Karpas-422 (cell line): Measurements from ENCODE around the gene SNX30. TPM values are rescaled to one million over a fixed set of nuclear protein-coding genes. Genes with fewer than 3 reads are reported as not detected.

ENCODE experiments used
- DNase-seq: peaks from one replicate; pipeline ENCODE4 v3.0.0-alpha.2; 2015
- H2AFZ ChIP-seq: fragments of 200-600 bp; sonication (generic); 2 replicates; pipeline ENCODE4 v1.6.1; 2014; ENCODE audit warnings: antibody characterized with exemption, low read length, mixed read lengths
- H3K27ac ChIP-seq: fragments of 200-600 bp; sonication (generic); 2 replicates; pipeline ENCODE4 v1.5.1; 2014; ENCODE audit warnings: mild to moderate bottlenecking, low read length, moderate library complexity
- H3K27me3 ChIP-seq: fragments of 200-600 bp; sonication (generic); 2 replicates; pipeline ENCODE4 v1.6.1; 2014; ENCODE audit warnings: low read length, mixed read lengths
- H3K36me3 ChIP-seq: fragments of 200-600 bp; sonication (generic); 2 replicates; pipeline ENCODE4 v1.6.1; 2014; ENCODE audit warnings: low read length, mixed read lengths; ENCODE audit not compliant: insufficient read depth
- H3K4me1 ChIP-seq: fragments of 200-600 bp; sonication (generic); 2 replicates; pipeline ENCODE4 v1.6.1; 2014; ENCODE audit warnings: mild to moderate bottlenecking, low read length, mixed read lengths
- H3K4me2 ChIP-seq: fragments of 200-600 bp; sonication (generic); 2 replicates; pipeline ENCODE4 v1.6.1; 2014; ENCODE audit warnings: low read length, low read depth, mild to moderate bottlenecking; ENCODE audit not compliant: poor library complexity, severe bottlenecking
- H3K4me3 ChIP-seq: fragments of 200-600 bp; sonication (generic); 2 replicates; pipeline ENCODE4 v1.5.1; 2014; ENCODE audit warnings: mild to moderate bottlenecking, antibody characterized with exemption, low read length, mixed read lengths
- H3K79me2 ChIP-seq: fragments of 200-600 bp; sonication (generic); 2 replicates; pipeline ENCODE4 v1.6.1; 2014; ENCODE audit warnings: mild to moderate bottlenecking, low read length, mixed read lengths
- H3K9ac ChIP-seq: fragments of 200-600 bp; sonication (generic); 2 replicates; pipeline ENCODE4 v1.6.0; 2014; ENCODE audit warnings: low read length
- H3K9me2 ChIP-seq: fragments of 200-600 bp; sonication (generic), shearing (Covaris generic); replicated peaks from 2 replicates; pipeline ENCODE4 v1.6.0; 2014; ENCODE audit warnings: mild to moderate bottlenecking, low read length, moderate library complexity; ENCODE audit not compliant: insufficient read depth
- H3K9me3 ChIP-seq: fragments of 300-700, 200-600 bp; sonication (generic); 2 replicates; pipeline ENCODE4 v1.6.1; 2014; ENCODE audit warnings: low read length, mixed read lengths
- H4K20me1 ChIP-seq: fragments of 200-600 bp; sonication (generic); 2 replicates; pipeline ENCODE4 v1.6.1; 2014; ENCODE audit warnings: mild to moderate bottlenecking, antibody characterized with exemption, low read length, low read depth; ENCODE audit not compliant: insufficient read depth
- total RNA-seq: library from RNA; depleted of rRNA; stranded (reverse); fragments of >200 nt; shearing (Covaris generic); gene quantifications from 2 replicates; pipeline ENCODE4 v1.2.3, GENCODE V29; 2014; ENCODE audit warnings: low replicate concordance

Gene SNX30
- total RNA-seq, 1 experiment from 2014 or later: 43.8 TPM

DNA sequence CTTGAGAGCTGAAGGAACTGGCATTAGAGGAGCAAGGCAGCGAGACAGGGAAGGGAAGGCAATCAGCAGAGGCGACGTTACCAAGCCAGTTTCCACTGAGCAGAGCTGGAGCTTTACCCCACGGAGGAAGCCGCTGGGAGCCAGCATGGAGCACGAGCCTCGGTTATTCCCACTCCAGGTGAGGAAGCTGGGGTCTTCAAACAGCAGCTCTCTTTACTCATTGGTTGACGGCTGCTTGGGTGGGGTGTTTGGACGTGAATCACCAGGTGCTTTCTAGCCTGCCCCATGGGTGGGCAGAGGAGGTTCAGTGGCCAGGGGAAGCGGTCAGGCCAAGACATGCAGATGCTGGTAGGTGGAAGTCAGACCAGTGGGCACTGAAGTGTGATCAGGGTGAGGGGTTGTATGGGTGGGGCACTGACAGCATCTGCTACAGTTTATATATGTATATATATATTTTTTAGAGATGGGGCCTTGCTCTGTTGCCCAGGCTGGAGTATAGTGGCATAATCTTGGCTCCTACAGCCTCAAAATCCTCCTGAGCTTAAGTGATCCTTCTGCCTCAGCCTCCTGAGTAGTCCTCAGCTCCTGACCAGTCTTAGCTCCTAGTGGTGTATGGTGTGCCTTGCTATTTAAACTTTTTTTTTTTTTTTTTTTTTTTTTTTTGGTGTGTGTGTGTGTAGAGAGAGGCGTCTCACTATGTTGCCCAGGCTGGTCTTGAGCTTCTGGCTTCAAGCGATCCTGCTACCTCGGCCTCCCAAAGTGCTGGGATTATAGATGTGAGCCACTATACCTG lies 12.4 kb downstream of the SNX30 start:
- H3K4me3 ChIP-seq: no peak overlapping the region
- no peak overlapping the region for H2AFZ ChIP-seq
- 0 out of 2 replicates have a peak, but pooled peaks cover 2% of the 10 kb centered on the region for H3K4me1 ChIP-seq
- 0 out of 2 replicates have a peak, but pooled peaks cover 17% of the 10 kb centered on the region for H4K20me1 ChIP-seq
- H3K79me2 ChIP-seq: peaks cover 89% of the 10 kb centered on the region
- H3K9me3 ChIP-seq: no peaks in the 10 kb centered on the region; the same call in 1 of the 2 replicates
- no peak for DNase-seq
- no peak overlapping the region for H3K4me2 ChIP-seq
- H3K27ac ChIP-seq: no peak overlapping the region
- H3K9me2 ChIP-seq: no peaks in the 10 kb centered on the region
- H3K36me3 ChIP-seq: peaks cover 9% of the 10 kb centered on the region; the same call in 1 of the 2 replicates
- H3K9ac ChIP-seq: no peak overlapping the region
- H3K27me3 ChIP-seq: no peaks in the 10 kb centered on the region

DNA sequence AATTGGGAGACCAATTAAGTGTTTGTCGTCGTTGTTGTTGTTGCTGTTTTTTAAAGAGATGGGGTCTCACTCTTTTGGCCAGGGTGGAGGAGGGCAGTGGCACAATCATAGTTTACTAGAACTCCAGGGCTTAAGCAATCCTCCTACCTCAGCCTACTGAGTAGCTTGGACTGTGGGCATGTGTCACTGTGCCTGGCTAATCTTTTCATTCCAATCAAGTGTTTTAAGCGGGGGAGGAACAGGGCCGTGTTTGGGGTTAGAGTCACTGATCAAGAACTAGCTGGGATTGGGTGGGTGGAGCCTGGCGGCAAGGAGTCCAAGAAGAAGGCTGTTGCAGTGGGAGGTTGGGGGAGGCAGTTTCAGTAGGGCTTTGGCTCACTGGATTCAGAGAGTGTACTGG lies 13.8 kb downstream of the SNX30 start:
- Histone ChIP-seq H3K9me2 (no peaks in the 10 kb centered on the region), H3K4me1 (0 out of 2 replicates have a peak, but pooled peaks cover 2% of the 10 kb centered on the region), H3K79me2 (peaks cover 87% of the 10 kb centered on the region), H2AFZ (no peak overlapping the region), H4K20me1 (peaks cover 18% of the 10 kb centered on the region; the same call in 1 of the 2 replicates), H3K27me3 (no peaks in the 10 kb centered on the region), H3K27ac (no peak overlapping the region), H3K9me3 (no peaks in the 10 kb centered on the region; the same call in 1 of the 2 replicates), H3K4me2 (no peak overlapping the region), H3K9ac (no peak overlapping the region), H3K36me3 (peaks cover 9% of the 10 kb centered on the region; the same call in 1 of the 2 replicates), H3K4me3 (no peak overlapping the region)
- DNase-seq: no peak

DNA sequence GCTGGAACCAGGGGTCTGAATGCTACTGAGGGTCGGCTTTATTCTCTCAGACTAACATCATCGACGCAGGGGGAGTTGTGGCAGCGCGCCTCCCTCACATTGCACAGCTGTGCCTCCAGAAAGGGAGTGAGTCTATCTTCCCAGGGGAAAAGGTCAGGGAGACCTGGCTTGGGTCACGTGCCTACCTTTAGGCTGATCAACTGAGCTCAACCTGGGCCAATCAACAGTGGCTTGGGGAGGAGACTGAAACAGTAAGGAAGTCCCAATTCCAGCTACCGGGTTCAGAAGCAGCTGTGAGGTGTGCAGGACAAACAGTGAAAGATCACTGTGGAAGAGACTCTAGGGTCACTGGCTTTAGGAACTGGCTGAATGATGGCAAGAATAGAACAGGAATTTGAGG lies 14.3 kb downstream of the SNX30 start:
- H3K27me3 ChIP-seq: no peaks in the 10 kb centered on the region
- H3K9ac ChIP-seq: no peak overlapping the region

DNA sequence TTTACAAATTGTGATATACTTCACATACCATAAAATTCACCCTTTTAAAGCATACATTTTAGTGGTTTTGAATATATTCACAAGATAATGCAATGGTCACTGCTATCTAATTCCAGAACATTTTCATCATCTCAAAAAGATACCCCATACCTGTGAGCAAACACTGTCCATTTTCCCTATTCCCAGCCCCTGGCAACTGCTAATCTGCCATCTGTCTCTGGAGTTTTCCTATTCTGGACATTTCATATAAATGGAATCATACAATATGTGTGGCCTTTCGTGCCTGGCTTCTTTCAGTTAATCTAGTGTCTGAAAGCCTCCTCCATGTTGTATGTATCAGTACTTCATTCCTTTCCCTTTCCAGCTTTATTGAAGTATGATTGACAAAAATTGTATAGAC lies 14.7 kb downstream of the SNX30 start:
- Histone ChIP-seq H3K27ac (no peak overlapping the region), H3K4me3 (no peak overlapping the region), H3K9ac (no peak overlapping the region), H3K9me2 (no peaks in the 10 kb centered on the region), H2AFZ (no peak overlapping the region), H4K20me1 (peaks cover 11% of the 10 kb centered on the region; the same call in 1 of the 2 replicates), H3K4me1 (no peaks in the 10 kb centered on the region), H3K9me3 (no peaks in the 10 kb centered on the region; the same call in 1 of the 2 replicates), H3K79me2 (peaks cover 85% of the 10 kb centered on the region), H3K4me2 (no peak overlapping the region), H3K36me3 (peaks cover 9% of the 10 kb centered on the region; the same call in 1 of the 2 replicates), H3K27me3 (no peaks in the 10 kb centered on the region)
- DNase-seq: no peak

More for the DNA sequence above, 14.3 kb downstream of the SNX30 start:
- peaks cover 89% of the 10 kb centered on the region for H3K79me2 ChIP-seq
- peaks cover 9% of the 10 kb centered on the region; the same call in 1 of the 2 replicates for H3K36me3 ChIP-seq
- no peaks in the 10 kb centered on the region for H3K9me2 ChIP-seq
- H3K9me3 ChIP-seq: no peaks in the 10 kb centered on the region; the same call in 1 of the 2 replicates
- no peak overlapping the region for H2AFZ ChIP-seq
- no peak for DNase-seq
- H4K20me1 ChIP-seq: peaks cover 16% of the 10 kb centered on the region; the same call in 1 of the 2 replicates
- no peak overlapping the region for H3K4me2 ChIP-seq
- H3K27ac ChIP-seq: no peak overlapping the region
- H3K4me1 ChIP-seq: 0 out of 2 replicates have a peak, but pooled peaks cover under 1% of the 10 kb centered on the region
- no peak overlapping the region for H3K4me3 ChIP-seq

DNA sequence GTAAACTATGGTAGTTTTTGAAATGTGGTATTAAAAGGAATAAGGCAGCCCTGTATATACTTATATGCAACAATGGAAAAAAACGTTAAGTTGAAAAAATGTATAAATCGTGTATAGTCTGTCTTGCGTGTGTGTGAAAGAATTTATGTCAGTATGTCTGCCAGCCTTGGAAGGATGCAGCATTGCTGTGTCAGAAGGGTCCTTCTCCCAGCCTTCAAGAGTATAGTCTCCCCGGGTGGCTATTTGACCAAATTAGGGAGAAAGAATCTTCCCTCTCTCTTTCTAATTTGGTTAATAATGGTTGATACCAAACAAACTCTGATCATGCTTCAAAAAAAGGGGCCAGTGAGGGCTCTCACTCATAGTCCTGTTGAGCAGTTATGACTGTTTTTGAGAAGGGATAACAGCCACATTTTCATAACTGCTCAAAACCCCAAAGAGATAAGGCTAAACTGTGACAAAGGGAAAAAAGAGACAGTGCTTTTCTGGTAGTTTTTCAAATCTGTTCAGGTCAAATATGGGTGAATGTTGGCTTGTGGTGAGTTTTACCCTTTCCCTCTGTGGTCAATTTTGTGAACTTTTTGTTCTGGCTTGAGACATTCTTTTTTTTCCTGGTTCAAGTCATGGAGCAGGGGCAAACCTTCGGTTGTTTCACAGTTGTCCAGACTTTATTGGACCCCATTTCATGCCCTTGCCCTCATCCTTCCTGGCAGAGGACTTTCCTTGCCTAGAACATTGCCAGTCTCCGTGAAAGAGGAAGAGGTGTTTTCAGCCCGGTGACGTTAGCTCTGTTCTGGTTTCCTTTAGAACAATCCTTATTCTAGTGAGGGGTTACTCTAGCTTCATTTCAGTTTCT lies 21.0 kb downstream of the SNX30 start:
- Histone ChIP-seq H3K27ac (peak overlapping the region; percentile 49), H3K9me2 (no peaks in the 10 kb centered on the region), H3K4me3 (no peak overlapping the region), H4K20me1 (peaks cover 45% of the 10 kb centered on the region), H3K79me2 (peaks cover 81% of the 10 kb centered on the region), H3K9me3 (no peaks in the 10 kb centered on the region; the same call in 1 of the 2 replicates), H2AFZ (no peak overlapping the region), H3K4me2 (peak overlapping the region; percentile 4), H3K9ac (no peak overlapping the region; the same call in 1 of the 2 replicates), H3K27me3 (no peaks in the 10 kb centered on the region), H3K36me3 (0 out of 2 replicates have a peak, but pooled peaks cover 3% of the 10 kb centered on the region), H3K4me1 (peaks cover 44% of the 10 kb centered on the region)
- DNase-seq: no peak

DNA sequence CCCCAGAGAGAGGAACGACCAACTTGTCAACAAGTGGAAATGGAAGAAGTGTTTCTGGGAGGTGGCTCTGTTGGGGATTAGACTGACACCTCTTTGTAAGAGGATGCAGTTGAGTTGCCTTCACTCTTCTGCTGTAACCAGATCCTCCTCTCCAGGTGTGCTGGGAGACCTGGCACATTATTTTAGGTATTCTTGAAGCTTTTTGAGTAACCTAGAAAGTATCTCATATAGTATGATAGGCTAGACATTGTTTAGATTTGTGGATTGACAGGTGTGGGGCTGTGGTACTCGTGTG lies 21.6 kb downstream of the SNX30 start:
- Histone ChIP-seq H3K79me2 (peaks cover 81% of the 10 kb centered on the region), H3K4me3 (no peak overlapping the region), H4K20me1 (peaks cover 49% of the 10 kb centered on the region), H3K4me1 (peaks cover 44% of the 10 kb centered on the region), H3K27me3 (no peaks in the 10 kb centered on the region), H3K27ac (no peak overlapping the region), H3K36me3 (no peaks in the 10 kb centered on the region), H2AFZ (no peak overlapping the region), H3K9me3 (no peaks in the 10 kb centered on the region), H3K9me2 (no peaks in the 10 kb centered on the region), H3K9ac (no peak overlapping the region), H3K4me2 (peak overlapping the region; percentile 4)
- DNase-seq: no peak

DNA sequence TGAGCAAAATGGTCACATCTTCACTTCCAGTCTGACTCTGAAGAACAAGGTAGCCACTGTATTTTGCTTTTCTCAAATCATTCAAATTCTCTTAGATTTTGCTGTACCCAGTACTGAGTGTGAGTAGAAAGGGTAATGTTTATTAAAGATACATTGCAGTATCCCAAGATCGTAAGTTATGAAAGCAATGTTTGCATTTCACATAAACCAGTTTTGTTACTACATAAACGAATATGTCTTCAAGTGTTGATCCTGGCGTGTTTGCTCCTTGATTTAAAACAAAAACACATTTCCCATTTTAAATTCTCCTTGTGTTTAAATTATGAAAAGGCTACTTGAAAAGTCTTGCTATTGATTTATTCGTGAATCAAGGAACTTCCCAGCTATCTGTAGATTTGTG lies 22.0 kb downstream of the SNX30 start:
- DNase-seq: no peak
- Histone ChIP-seq H3K9me2 (no peaks in the 10 kb centered on the region), H3K9ac (no peak overlapping the region), H3K4me2 (peak overlapping the region; percentile 62), H4K20me1 (peaks cover 49% of the 10 kb centered on the region), H3K4me3 (no peak overlapping the region), H3K4me1 (peaks cover 44% of the 10 kb centered on the region), H3K36me3 (no peaks in the 10 kb centered on the region), H2AFZ (no peak overlapping the region), H3K79me2 (peaks cover 79% of the 10 kb centered on the region), H3K27me3 (no peaks in the 10 kb centered on the region), H3K9me3 (no peaks in the 10 kb centered on the region), H3K27ac (no peak overlapping the region)
